Posterior vena cava (tissue), 2 donors: ENCODE results near the gene DCPS. TPM values are rescaled to one million over a fixed set of nuclear protein-coding genes. Genes with fewer than 3 reads are reported as not detected.
"Not testable (repeated sequence)": the region's sequence is repeated elsewhere in the genome, so short reads cannot be mapped to it uniquely, and the experiment has no call there.

Experiments
- DNase-seq: peaks from one replicate; pipeline ENCODE4 v3.0.0-alpha.2; 2020; ENCODE audit warnings: low spot score
- intact Hi-C, 2 donors: fragments of 100-400 bp; cut with DNase I; formaldehyde crosslinking; loops; one replicate each; pipeline versions ENCODE4 v1.14.1 to v1.14.2; 2022 to 2023
- total RNA-seq, 2 donors: library from RNA; stranded (reverse); fragmentation: NEBNext Ultra II Directional; extraction: Animal tissue kit (Norgen Biotek cat#: 25700); gene quantifications; one replicate each; pipeline ENCODE4 v1.2.1, GENCODE V29; 2021
- donor health status: DM: yes; HTN: yes; CAD: no.
- donor health status: DM: yes; HTN: yes; CAD: no.

DCPS gene
- total RNA-seq, 2 donors from 2014 or later: 11.3 to 14.3 TPM

DNA sequence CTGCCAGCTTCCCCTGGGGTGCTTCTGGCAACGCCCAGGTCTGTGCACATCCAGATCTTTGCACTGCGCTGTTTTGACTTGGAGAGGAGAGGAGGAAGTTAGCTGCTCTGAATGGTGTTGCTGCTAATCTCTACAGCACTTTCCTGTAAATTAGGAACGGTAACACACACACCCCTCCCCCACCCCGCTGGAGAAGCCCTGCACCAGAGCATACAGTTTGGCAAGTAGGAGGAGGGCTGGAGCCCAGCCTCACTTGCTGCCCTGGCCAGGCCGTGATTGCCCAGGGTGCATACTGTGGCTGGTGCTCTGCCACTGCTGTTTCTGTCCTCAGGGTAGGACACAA is 82.8 kb downstream of the DCPS start:
- intact Hi-C loops: not testable (repeated sequence)
- DNase-seq: peak; percentile 78

DNA sequence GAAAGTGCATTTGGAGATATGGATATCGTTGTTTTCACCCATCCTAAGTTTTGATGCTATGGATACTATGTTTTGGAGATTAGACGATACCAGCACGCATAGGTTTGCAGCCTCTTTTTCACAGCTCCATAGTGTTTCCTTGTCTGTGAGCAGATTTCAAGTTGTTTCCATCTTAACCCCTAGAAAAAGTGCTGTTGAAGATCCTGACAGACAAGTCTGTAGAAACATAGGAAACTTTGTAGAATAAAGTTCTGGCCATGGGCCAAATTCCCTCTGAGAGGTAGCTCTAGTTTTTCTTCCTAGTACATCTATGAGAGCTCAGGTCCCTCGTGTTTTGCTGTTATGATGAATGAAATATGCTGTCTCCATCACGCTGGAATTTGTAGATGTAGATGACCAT is 84.0 kb downstream of the DCPS start:
- no peak for DNase-seq
- intact Hi-C loops: no loop called here

DNA sequence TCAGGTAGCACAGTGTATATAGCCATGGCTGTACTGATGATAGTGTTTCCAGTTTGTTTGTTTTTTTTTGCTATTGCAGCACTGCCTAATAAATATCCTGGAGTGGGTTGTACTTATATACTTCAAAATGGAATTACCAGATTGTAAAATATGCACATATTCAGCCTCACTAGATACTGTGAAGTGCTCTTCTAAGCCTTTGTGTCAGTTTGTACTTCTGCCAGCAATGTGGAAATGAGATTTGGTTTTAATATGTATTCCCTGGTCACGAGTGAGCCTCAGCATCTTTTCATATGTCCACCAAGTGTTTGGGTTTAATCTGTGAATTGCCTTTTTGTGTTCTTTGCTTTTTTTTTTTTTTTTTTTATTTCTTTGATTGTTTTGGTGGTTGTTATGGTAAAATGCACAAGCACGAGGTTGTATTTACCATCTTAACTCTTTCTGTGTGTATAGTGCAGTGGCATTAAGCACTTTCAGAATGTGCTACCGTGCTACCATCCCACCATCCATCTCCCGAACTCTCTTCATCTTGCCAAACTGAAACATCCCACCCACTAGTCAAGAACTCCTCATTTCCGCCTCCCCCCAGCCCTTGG is 86.5 kb downstream of the DCPS start:
- intact Hi-C loops: no loop called here
- DNase-seq: no peak

DNA sequence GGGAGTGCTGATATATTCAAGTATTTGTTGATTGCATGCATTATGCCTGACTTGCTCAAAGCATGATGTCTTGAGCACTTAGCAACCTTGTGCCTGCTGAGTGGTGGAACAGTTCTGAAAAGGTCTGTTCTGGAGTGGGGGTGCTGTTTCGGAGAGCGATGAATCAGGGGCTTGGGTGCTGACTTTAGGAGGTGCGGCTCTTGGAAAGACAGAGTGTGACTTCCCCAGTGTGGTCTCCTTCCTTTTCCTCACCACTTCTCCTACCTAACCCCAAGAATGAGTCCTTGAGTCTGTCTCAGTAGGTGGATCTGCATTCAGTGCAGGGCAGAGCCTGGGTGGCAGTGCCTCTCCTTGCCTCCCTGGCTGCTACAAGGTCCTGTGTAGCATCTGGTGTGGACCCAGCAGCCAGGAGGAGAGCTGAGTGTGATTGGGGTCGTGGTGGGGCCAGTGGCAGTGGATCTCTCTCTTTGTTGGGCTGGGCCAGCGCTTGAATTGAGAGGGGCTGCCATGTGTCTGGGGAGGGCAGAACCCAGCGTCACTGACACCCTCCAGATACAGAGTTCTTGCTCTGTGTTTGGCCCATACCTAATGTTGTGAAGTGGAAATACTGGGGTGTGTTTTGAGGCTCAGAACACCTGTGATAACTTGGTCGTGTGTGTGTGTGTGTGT is 87.6 kb downstream of the DCPS start:
- intact Hi-C loops: no loop called here
- peak; percentile 61 for DNase-seq

DNA sequence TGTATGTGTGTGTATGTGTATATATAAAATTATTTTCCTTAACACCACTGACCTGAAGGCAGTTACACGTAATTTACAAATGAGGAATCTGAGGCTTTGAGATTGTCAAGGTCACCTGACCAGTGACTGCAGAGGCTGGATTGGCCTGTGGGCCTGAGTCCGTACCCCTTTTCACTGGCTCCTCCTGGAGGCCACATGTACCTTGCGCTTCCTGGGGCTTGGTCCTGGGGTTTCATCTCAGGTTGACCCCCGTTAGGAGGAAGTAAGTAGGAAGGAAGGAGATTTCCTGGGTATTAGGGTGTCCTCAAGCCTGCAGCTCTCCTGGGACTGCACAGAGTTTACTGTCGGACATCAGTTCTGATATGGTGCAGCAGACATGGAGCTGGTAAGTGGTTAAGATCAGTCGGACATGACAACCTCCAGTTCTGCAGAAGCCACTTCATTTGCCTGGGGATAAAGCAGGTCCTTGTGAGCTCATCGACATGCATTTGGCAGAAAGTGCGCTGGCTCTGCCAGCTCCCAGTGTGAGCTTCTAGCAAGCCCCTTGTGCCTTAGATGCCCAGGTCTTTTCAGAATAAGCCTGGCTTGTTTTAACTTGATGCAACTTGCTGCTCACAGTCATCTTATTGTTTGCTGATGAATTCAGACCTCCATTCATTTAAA is 88.2 kb downstream of the DCPS start:
- intact Hi-C loops: no loop called here
- peak; percentile 81 for DNase-seq

DNA sequence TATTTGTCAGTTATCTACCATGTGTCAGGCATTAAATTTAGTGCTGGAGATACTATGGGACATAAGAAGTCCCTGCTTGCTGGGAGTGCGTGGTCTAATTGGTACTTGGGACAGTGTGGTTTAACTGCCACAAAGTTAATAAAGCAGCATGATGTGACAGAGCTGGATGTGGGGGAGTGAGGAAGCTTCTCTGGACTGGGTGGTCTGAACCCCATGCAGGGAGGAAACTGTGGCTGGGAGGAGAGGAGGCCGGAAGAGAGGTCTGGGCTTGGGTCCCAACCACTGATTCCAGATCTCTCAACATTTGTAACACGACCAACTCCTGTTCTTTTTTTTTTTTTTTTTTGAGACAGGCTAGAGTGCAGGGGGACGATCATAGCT is 88.8 kb downstream of the DCPS start:
- intact Hi-C loops: no loop called here
- DNase-seq: peak; percentile 41

DNA sequence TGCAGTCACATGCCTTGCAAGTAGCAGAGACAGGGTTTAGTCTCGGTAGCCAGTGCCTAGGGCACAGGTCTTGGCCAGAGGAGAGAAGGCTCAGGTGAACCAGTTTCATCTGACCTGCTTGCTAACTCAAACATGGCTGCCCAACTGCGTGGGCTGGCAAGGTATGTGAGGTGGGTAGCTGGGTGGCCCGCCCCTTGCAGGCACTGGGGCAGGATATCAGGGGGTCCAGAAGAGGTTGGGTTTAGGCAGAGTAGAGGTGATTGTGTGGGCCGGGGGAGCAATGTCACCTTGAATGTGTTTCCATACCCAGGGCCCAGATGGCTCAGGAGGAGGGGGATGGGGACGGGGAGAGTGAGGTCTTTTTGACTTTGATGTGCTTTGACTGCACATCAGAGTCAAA is 89.3 kb downstream of the DCPS start:
- intact Hi-C loops: no loop called here
- peak; percentile 44 for DNase-seq

DNA sequence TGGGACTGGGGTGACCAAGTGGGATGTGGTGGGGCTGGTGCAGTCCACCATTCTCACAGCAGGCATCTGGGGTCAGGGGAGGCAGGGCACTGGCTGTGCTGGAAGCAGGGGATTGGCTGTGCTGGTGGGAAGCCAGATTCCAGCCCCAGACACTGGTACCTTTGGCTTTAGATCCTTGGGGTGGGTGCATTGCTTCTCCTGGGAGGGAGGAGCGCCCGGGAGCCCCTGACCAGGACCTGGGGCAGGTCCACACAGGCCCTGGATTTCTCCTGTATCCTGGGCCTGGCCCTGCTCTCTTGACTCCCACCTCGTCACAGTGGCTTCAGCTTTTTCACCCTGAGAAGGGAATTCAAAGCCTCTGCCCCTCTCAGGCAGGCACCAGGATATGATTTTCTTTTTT is 90.2 kb downstream of the DCPS start:
- peak; percentile 40 for DNase-seq

DNA sequence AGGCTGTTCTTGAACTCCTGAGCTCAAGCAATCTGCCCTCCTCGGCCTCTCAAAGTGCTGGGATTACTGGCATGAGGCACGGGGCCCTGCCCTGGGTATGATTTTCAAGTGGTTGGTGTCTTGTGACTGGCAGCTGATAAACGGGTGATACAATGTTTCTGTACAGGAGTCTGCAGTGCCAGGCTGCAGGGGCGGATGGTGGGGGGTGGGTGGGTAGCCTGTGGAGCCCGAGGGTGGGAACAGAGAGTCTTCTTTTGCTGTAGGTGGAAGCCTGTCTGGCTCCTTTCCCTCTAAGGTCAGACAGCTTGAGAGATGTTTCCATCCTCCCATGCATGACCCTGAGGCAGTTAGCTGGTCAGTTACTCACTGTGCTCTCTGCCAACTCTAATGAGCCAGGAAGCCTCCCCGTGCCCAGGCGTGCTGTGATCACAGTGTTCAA is 90.8 kb downstream of the DCPS start:
- DNase-seq: peak; percentile 58
- intact Hi-C loops: not testable (repeated sequence)

More for the DNA sequence above, 90.2 kb downstream of the DCPS start:
- intact Hi-C loops: no loop called here

Other genes with a start within 250 kb of the DCPS start
- gene CDON, start 241.2 kb upstream of the DCPS start, total RNA-seq: 10 to 100 TPM; 11.2 to 31.3 TPM
- gene RPUSD4, start 92.4 kb upstream of the DCPS start, total RNA-seq: 10 to 100 TPM; 11.8 to 17.0 TPM
- gene FAM118B, start 92.3 kb upstream of the DCPS start, total RNA-seq: 10 to 100 TPM; 11.6 to 14.4 TPM
- 10 to 100 TPM; 79.7 to 82.0 TPM for gene SRPRA, start 35.2 kb upstream of the DCPS start, total RNA-seq
- 10 to 100 TPM; 10.3 to 16.1 TPM for gene FOXRED1, start 34.9 kb upstream of the DCPS start, total RNA-seq
- gene TIRAP, start 21.0 kb upstream of the DCPS start, total RNA-seq: 10 to 100 TPM in 1 of 2 donors, 1 to 10 TPM in 1; 7.7 to 12.5 TPM
- gene ST3GAL4, start 51.6 kb downstream of the DCPS start, total RNA-seq: 10 to 100 TPM; 36.8 to 44.6 TPM